ENCODE data around the gene DPT. TPM values are rescaled to one million over a fixed set of nuclear protein-coding genes. Genes with fewer than 3 reads are reported as not detected.

The DPT gene
- total and polyA plus RNA-seq, 2 of the 4 experiments (the other 2 are of a cell fraction) = not detected

DNA sequence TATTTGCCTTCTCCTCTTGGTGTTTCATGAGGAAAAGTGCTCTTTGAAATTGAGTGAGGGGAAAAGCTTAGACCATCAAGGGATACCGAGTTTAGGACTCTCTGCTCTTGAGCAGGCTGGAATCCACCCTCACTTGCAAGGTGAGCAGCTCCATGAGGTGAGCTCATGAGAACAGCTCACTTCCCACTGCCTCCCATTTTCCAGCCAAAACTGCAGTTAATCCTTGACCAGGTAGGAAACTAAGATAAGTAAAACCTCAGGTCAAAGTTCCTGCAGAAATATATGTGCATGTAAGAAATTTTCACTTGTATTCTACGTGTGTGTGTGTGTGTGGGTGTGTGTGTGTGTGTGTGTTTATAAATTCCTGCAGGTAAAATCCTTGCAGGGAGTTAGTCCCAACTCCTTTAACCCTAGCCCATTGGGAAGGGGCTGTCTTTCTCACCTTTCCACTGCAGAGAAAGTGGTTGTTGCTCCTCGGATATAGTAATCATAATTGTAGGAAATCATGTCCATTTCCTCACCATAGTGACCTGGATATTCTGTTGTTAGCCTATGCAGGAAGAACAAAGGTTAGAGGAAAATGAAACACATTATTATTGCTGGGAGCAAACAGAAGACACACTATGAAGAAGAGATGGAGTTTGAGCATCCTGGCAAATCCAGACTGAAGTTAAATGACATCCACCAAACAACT, 28.3 kb downstream of the DPT start:
- DNase-seq = no peak
- Histone ChIP-seq H2AK9ac (replicated peaks; ENCODE audit: low read depth, low read length, poor library complexity) (no peak overlapping the region), H3K9me3 (ENCODE audit: control insufficient read depth, insufficient read depth, low read length) (no peaks in the 10 kb centered on the region), H4K20me1 (ENCODE audit: insufficient read depth, low read length) (no peaks in the 10 kb centered on the region), H4K8ac (ENCODE audit: low read depth in 2 of 2, low read length in 2 of 2) (no peak overlapping the region), H3K9me1 (ENCODE audit: insufficient read depth, low read length) (no peaks in the 10 kb centered on the region), H3K4me1 (ENCODE audit: control insufficient read depth, insufficient read depth, low read length) (no peaks in the 10 kb centered on the region), H2BK120ac (ENCODE audit: low read depth, low read length) (no peak overlapping the region), H2BK5ac (ENCODE audit: low read depth, low read length, poor library complexity, severe bottlenecking) (no peak overlapping the region), H3K4ac (ENCODE audit: low read depth, low read length) (no peak overlapping the region), H3K4me2 (ENCODE audit: low read depth, low read length) (no peak overlapping the region), H3K36me3 (ENCODE audit: control insufficient read depth, insufficient read depth, low read length) (no peaks in the 10 kb centered on the region), H2BK15ac (ENCODE audit: low read depth, low read length) (no peak overlapping the region), H3K9ac (ENCODE audit: low read depth, low read length) (no peak overlapping the region), H3K27ac (ENCODE audit: insufficient read depth, low read length) (no peak overlapping the region), H4K91ac (ENCODE audit: insufficient read depth, low read depth, low read length) (no peak overlapping the region), H3K56ac (ENCODE audit: extremely low read depth, insufficient read depth, low read length) (no peak overlapping the region), H3K14ac (replicated peaks; ENCODE audit: low read depth, low read length) (no peak overlapping the region), H2BK20ac (ENCODE audit: low read depth, low read length) (no peak overlapping the region), H3K4me3 (ENCODE audit: insufficient read depth, low read depth, low read length) (no peak overlapping the region), H3K18ac (ENCODE audit: low read depth, low read length) (no peak overlapping the region), H3K79me1 (ENCODE audit: low read depth in 1 of 2, low read length in 2 of 2) (no peaks in the 10 kb centered on the region), H3K27me3 (ENCODE audit: control insufficient read depth, insufficient read depth, low read length) (no peaks in the 10 kb centered on the region), H2AK5ac (ENCODE audit: low read depth, low read length) (no peak overlapping the region), H4K5ac (ENCODE audit: low read depth, low read length) (no peak overlapping the region), H2AFZ (replicated peaks; ENCODE audit: low read length, poor library complexity) (no peak overlapping the region), H3K23ac (ENCODE audit: low read depth, low read length) (no peak overlapping the region)
- dilution Hi-C loops (cut with HindIII; ENCODE audit: low sequenced_read_pairs, unreplicated experiment) (no loop called here), intact Hi-C loops (cut with micrococcal nuclease) (no loop called here), in situ Hi-C loops (cut with MboI; ENCODE audit: low sequenced_read_pairs) (no loop called here)
- BruUV-seq (replicated peaks) = no TSS peak
- ATAC-seq (ENCODE audit: low read depth) = no peak
- no CpG with 5 or more reads among the region's 3 CpGs for WGBS, 2 experiments (ENCODE audit: extremely low coverage in 2 of 2, insufficient read length in 1 of 2)
- POLR2A ChIA-PET (ENCODE audit: unreplicated experiment) = no interaction called here
- no peak for TF ChIP-seq SMC3 (IDR thresholded peaks at IDR 0.05; ENCODE audit: low read depth, low read length)
- no peak for TF ChIP-seq MAZ (IDR thresholded peaks at IDR 0.05; ENCODE audit: borderline replicate concordance, low read depth, low read length)
- TF ChIP-seq FOS (IDR thresholded peaks at IDR 0.05; ENCODE audit: low read depth, low read length) = no peak
- no peak for TF ChIP-seq RCOR1 (IDR thresholded peaks at IDR 0.05; ENCODE audit: insufficient replicate concordance, low read length)
- no peak for TF ChIP-seq CEBPB (IDR thresholded peaks at IDR 0.05; ENCODE audit: low read depth, low read length)
- no peak for TF ChIP-seq RFX5 (IDR thresholded peaks at IDR 0.05; ENCODE audit: low read depth, low read length)
- CTCF ChIA-PET = no interaction called here
